ENCODE data around the gene ROBO1.

The ROBO1 gene

GRCh38 chr3:79664455-79664854 is 103.3 kb downstream of the ROBO1 start:
- DNase-seq = no peak

GRCh38 chr3:79661896-79662295 is 105.9 kb downstream of the ROBO1 start:
- DNase-seq = no peak

DNA sequence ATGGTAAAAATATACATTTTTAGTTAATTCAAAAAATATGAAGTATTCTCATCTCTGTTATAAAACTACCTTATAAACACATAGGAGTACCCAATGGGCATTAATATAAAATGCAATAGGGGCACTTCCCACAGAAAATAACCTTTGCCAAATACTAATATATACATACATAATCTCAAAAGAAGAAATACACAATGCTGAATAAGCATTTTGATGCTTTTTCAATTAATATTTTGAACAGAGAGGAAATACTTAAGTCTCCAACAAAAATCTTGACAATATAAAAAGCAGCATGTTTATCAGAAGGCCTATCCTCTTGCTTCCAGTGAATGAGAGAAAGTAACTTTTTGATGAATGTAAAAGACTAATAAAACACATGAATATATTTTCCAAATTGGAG is 110.7 kb downstream of the ROBO1 start:
- DNase-seq = no peak

DNA sequence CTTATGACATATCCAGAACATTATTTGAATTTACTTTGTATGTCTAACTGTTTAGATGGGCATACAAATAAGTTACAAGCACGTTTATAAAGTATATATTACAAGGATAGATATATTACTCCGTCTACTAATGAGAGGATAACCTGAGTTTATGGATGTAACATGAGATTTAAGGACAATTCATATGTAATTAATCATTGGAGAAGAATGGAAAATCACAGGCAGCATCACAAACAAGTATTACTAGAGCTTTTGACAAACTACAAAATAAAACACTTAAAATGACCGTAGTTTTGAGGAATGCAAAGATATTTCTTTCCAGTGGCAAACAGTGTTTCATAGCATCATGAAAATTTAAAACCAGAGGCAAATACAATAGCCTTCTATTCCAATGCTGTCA is 113.8 kb downstream of the ROBO1 start:
- DNase-seq = no peak

DNA sequence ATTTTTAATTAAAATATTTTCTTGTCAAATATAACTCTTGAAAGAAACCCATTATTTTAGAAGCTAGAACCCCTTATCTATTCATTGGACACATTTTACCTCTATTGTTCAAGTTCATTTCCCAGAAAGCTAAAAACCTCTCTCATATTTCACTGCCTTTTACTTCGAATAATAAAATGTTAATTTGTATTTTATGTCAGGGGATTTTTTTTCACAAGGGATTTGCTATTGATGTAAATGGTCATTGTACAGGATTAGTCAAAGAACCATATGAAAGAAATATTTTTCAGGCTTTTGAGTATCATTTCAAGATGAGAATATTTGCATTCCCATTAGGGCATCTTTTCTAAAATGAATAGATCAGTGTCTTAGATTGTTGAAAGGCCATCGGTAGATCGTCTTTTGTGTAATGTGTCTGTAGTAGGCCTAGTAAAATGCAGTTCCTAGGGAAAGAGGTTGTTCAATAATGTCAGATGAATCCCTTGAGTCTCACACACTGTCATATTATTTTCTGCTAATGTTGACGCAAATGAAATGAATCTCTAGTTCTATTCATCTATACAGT is 114.5 kb downstream of the ROBO1 start:
- no peak for DNase-seq

GRCh38 chr3:79651536-79652065 is 116.2 kb downstream of the ROBO1 start:
- DNase-seq = no peak

GRCh38 chr3:79639855-79640254 is 127.9 kb downstream of the ROBO1 start:
- no peak for DNase-seq

- DNase-seq = no peak
These were observed 131.4 kb downstream of the ROBO1 start for GRCh38 chr3:79636372-79636771.

GRCh38 chr3:79632842-79633241 is 135.0 kb downstream of the ROBO1 start:
- no peak for DNase-seq

GRCh38 chr3:79618883-79619282 is 148.9 kb downstream of the ROBO1 start:
- no peak for DNase-seq

GRCh38 chr3:79606414-79606813 is 161.4 kb downstream of the ROBO1 start:
- no peak for DNase-seq

GRCh38 chr3:79604681-79605080 is 163.1 kb downstream of the ROBO1 start:
- no peak for DNase-seq

DNA sequence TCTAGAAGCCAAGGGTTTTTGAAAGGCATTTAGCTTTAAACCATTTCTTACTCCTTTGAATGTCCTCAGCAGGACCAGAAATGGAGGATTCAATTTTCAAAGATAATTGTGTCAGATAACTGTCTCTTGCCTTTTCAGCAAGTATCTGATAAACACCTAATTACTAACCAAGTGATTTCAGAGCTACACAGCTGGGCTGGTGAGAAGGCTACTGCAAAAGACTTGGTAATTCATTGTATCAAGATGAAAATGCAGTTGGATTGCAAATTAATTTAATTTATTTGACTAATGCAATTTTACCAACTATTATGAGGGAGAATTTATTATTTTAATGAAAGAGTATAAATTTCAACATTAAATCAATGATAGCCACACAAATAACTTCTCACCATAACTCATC is 165.4 kb downstream of the ROBO1 start:
- DNase-seq = no peak

- DNase-seq = no peak
These were observed 169.2 kb downstream of the ROBO1 start for GRCh38 chr3:79598594-79598993.

DNA sequence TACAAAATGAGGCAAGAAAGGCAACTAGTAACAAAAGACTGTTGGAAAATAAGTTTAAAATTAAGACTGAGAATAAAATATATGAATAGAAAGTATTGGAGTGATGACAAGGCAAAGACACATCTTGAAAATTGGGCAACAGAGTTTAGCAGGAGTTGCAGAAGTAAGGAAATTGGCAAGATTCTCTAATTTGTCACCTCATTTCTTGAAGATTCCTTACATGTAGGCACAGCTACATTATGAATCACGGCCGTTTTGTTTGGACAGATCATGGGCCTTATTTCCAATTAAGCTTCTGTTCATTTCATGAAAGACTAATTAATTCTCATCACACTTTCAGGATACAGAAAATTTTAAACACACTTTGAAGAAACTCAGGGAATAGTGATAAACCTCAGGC is 170.1 kb downstream of the ROBO1 start:
- no peak for DNase-seq

GRCh38 chr3:79587150-79587549 is 180.6 kb downstream of the ROBO1 start:
- DNase-seq = no peak

DNA sequence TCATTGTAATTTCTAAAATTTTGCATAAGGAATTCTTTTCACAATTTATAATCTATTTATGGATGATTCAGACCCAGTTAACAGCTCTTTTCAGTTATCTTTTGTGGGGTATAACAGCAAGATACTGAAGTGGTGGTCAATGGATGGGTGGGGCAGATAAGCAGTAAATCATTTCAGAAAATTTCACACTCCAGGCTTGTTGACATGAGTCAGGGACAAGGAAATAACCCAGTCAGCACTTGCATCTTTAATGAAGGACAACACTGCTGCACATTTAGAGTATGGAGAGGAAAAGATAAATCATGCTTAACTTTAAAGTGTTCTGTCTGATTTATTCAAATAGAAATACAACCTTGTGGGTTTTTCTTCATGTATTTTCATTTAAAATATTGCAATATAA is 181.6 kb downstream of the ROBO1 start:
- DNase-seq = no peak

GRCh38 chr3:79572930-79573329 is 194.9 kb downstream of the ROBO1 start:
- no peak for DNase-seq

DNA sequence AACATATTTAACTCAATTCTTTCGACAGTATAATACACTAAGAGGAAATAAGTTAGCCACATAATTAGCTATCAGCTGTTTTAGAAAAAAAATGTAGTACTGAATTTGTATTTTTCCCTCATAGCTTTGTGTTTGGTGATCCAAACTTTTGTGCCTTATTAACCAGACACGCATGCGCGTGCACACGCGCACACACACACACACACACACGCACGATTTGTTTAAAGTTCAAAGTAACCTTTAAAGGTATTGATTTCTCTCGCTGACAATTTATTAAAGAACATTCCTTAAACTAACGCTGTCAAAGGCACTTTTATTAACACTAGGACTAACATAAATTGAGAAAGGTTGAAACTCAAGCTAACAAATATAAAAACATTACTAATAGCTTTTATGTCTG is 198.9 kb downstream of the ROBO1 start:
- DNase-seq = no peak

GRCh38 chr3:79564192-79564591 is 203.6 kb downstream of the ROBO1 start:
- DNase-seq = no peak

DNA sequence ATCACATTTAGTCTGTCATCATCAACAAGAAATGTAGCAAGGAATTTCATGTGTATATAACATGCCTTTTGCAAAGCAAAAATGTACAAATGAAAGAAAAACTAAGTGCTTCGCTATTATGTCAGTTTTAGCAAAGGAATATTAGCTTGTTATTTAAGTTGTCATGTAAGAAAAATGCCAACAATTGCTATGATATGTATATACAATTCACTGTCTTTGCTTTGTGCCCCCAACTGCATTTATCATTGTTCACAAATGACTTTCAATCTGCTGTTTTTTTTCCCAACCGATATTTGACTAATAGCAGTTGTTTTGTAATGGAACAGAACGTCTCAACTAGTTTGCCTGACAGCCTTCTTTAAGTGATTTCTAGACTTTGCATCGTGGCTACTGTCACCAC is 207.1 kb downstream of the ROBO1 start:
- no peak for DNase-seq

DNA sequence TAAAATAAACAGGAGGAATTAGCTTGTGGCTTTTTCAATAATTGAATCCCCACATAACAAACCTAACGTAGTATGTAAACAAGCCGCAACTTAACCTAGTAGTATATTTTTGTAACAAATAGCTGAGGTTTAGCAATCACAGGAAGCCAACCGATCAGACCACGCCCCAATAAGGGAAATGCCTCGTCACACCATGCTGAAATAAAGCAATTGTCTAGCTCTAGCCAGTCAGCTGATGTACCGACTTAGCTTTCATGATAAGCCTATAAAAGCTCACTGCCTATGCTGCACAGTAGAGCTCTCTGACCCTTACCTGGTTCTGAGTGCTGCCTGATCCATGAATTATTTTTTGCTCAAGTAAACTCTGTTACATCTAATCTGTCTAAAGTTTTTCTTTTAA is 208.9 kb downstream of the ROBO1 start:
- DNase-seq = no peak

DNA sequence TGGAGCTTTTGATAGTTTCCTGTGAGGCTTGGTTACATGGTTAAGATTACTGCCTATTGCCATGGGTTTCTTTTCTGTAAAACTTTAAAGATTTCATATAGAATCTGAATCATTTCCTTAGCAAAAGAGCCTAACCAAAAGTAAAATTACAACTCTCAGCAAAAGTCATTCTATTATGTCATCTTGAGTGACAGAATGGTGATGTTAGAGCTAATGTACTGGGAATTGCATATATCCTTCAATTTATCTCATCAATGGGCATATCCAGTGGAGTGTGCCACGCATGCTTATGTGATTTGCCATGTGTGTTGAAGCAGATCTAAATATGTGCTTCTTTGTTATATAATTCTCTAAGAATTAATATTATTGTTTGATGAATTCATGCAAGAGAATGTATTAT is 212.1 kb downstream of the ROBO1 start:
- DNase-seq = no peak

DNA sequence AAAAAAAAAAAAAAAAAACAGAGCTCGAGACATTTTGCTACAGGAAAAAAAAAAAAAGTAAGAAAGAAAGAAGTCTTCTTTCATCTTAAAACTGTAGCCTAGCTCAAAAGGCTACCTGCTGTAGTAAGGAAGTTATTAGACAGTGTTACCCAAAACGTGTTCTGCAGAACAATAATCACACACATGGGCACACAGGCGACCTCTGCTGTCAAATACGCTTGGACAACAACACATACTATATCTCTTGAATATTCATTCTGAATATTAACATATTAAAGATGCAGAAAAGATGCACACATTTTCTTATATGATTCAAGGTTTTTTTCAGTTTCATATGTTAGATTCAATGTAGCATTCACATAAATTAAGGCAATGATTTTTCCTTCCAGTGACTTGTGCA is 215.8 kb downstream of the ROBO1 start:
- no peak for DNase-seq

DNA sequence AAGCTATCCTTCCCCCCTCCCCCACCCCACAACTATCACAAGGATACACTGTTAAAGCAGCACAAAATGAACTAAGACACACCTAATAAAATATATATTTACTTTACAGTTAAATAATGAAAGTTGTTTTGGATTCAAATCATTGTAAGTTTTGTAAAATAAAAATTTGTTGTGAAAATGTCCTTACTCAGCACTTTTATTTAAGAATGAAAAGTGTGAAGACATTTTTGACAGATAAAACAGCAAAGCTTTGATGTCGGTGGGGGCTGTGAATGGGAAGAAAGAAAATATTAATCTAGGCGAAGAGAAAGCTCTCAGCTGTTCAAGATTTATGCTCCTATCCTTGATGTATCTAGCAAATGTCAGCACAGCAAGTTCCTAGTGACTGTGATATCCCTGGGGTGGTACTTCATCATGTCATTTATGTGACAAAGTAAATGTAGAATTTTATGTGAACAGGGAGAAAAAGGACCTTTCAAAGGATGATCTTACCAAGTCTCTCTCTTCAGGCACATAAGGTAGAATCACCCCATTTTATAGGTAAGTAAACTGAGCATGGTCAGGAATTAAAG is 216.4 kb downstream of the ROBO1 start:
- no peak for DNase-seq

All from islet precursor cell (in vitro differentiated cells).